Osteocyte (in vitro differentiated cells): ENCODE results near the gene SPATA9. TPM values are rescaled to one million over a fixed set of nuclear protein-coding genes. Genes with fewer than 3 reads are reported as not detected.

Source experiments
- DNase-seq: peaks from one replicate; pipeline ENCODE4 v3.0.0; 2021; ENCODE audit warnings: mixed read lengths; ENCODE audit not compliant: unreplicated experiment; ENCODE audit errors: extremely low spot score
- H3K27ac Mint-ChIP-seq: one replicate; pipeline ENCODE4 v1.8.0; 2021; ENCODE audit warnings: mild to moderate bottlenecking, mixed read lengths; ENCODE audit not compliant: unreplicated experiment
- H3K27me3 Mint-ChIP-seq: one replicate; pipeline ENCODE4 v1.8.0; 2021; ENCODE audit warnings: mixed read lengths; ENCODE audit not compliant: unreplicated experiment
- H3K36me3 Mint-ChIP-seq: one replicate; pipeline ENCODE4 v1.8.0; 2021; ENCODE audit warnings: mixed read lengths; ENCODE audit not compliant: unreplicated experiment
- H3K4me1 Mint-ChIP-seq: one replicate; pipeline ENCODE4 v1.8.0; 2021; ENCODE audit warnings: mixed read lengths; ENCODE audit not compliant: unreplicated experiment
- H3K4me3 Mint-ChIP-seq: one replicate; pipeline ENCODE4 v1.8.0; 2021; ENCODE audit warnings: mild to moderate bottlenecking, moderate library complexity, mixed read lengths; ENCODE audit not compliant: unreplicated experiment
- H3K9me3 Mint-ChIP-seq: one replicate; pipeline ENCODE4 v1.8.0; 2021; ENCODE audit warnings: mixed read lengths; ENCODE audit not compliant: unreplicated experiment
- CTCF ChIP-seq: fragments of 200-600 bp; sonication (generic); IDR thresholded peaks from 2 replicates; pipeline ENCODE4 v1.5.0; 2021; ENCODE audit warnings: antibody characterized with exemption, mild to moderate bottlenecking, moderate library complexity
- total RNA-seq: library from RNA; stranded (reverse); gene quantifications from 2 replicates; pipeline ENCODE4 v1.2.1, GENCODE V29; 2021

SPATA9 gene
- total RNA-seq, 1 donor from 2014 or later: 3.0 TPM

GRCh38 chr5:95631991-95632675 is 50.7 kb downstream of the SPATA9 start:
- Mint-ChIP-seq H3K9me3 (peaks cover 5% of the 10 kb centered on the region), H3K27me3 (peaks cover 4% of the 10 kb centered on the region), H3K36me3 (no peaks in the 10 kb centered on the region), H3K27ac (no peak overlapping the region), H3K4me3 (no peak overlapping the region), H3K4me1 (peaks cover 16% of the 10 kb centered on the region)
- TF ChIP-seq CTCF: no peak
- DNase-seq: no peak

DNA sequence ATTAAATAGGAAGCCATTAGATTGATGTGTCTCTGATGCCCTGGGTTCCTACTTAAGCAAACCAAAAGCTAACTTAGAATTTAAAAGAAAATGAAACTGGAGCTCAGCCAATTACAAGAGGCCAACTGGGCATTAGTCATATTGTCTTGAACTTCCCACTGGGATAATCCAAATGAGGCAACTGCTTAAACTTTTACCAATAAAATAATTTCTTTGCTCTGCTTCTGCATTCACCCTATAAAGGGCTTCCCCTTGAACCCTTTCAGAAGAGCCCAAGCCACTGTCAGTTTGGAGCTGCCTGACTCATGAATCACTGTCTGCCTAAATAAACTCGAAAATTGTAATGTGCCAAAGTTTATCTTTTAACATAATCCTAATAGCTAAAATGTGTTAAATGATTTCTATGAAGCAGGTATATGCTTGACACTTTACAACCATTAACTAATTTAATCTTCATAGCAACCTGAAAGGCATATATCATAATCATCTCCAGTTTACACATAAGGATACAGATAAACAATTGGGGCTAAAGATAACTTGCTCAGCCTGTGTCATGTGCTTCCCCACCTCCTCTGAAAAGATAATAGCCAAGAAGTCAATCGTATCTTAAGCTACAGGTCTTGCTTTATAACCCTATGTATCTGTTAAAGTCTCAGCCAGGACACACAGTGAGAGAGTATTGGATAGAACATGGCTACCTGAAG is 51.4 kb downstream of the SPATA9 start:
- TF ChIP-seq CTCF: no peak
- Mint-ChIP-seq H3K4me3 (no peak overlapping the region), H3K9me3 (peaks cover 5% of the 10 kb centered on the region), H3K27me3 (no peaks in the 10 kb centered on the region), H3K36me3 (no peaks in the 10 kb centered on the region), H3K27ac (peak overlapping the region; percentile 60), H3K4me1 (peaks cover 16% of the 10 kb centered on the region)
- no peak for DNase-seq

DNA sequence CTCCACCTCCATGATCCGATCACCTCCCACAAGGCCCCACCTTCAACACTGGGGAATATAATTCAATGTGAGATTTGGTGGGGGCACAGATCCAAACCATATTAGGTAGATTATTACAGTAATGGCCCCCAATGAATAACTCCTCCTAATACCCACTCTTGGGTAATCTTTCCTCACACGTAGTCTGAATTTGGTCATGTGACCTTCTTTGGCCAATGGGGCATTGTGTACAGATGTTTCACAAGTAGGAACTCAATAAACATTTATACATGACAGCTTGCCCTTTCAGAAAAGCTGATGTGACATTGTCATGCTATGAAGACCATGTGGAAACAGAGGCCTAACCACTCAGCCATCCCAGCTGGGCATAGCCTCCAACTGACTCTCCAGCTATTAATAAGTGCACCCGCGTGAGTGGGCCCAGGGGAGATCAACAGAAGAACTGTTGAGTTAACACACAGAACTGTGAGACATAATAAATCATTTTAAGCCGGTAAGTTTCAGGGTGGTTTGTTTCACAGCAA is 52.3 kb downstream of the SPATA9 start:
- Mint-ChIP-seq H3K4me1 (peaks cover 16% of the 10 kb centered on the region), H3K9me3 (peaks cover 5% of the 10 kb centered on the region)
- no peak for TF ChIP-seq CTCF

GRCh38 chr5:95628933-95629332 is 53.9 kb downstream of the SPATA9 start:
- no peak for DNase-seq
- no peaks in the 10 kb centered on the region for H3K27me3 Mint-ChIP-seq
- TF ChIP-seq CTCF: no peak
- peaks cover 10% of the 10 kb centered on the region for H3K9me3 Mint-ChIP-seq
- no peak overlapping the region for H3K4me3 Mint-ChIP-seq
- no peak overlapping the region for H3K27ac Mint-ChIP-seq
- H3K4me1 Mint-ChIP-seq: peaks cover 16% of the 10 kb centered on the region
- no peaks in the 10 kb centered on the region for H3K36me3 Mint-ChIP-seq

More for the DNA sequence above, 52.3 kb downstream of the SPATA9 start:
- Mint-ChIP-seq H3K27ac (no peak overlapping the region), H3K4me3 (no peak overlapping the region), H3K27me3 (no peaks in the 10 kb centered on the region), H3K36me3 (no peaks in the 10 kb centered on the region)
- no peak for DNase-seq
